NCI-H345 treated with DMSO at 0.1 percent for 48 hours (cell line): ENCODE measurements around the gene GAK.

Experiments
- DNase-seq: peaks from one replicate; lab custom pipeline; 2025; ENCODE audit not compliant: unreplicated experiment; lab: John Stamatoyannopoulos, UW

Gene GAK

DNA sequence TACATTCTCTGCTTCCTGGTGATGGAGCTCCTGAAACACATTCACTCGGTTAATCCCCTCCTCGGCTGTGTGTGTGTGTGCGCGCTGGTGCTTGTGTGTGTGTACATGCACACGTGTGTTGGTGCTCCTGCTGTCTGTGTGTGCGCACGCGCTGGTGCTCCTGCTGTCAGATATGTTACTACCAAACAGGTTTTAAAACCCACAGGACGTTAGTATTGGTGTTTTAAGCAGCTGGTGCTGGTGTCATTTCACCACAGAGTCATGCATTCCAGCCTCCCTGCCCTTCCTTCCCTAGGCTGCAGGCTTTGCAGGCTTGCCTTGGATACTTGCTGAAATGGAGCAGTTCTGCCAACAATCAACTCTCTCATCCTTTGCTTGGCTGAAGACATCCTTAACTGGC lies 58.1 kb downstream of the GAK start:
- DNase-seq = no peak

DNA sequence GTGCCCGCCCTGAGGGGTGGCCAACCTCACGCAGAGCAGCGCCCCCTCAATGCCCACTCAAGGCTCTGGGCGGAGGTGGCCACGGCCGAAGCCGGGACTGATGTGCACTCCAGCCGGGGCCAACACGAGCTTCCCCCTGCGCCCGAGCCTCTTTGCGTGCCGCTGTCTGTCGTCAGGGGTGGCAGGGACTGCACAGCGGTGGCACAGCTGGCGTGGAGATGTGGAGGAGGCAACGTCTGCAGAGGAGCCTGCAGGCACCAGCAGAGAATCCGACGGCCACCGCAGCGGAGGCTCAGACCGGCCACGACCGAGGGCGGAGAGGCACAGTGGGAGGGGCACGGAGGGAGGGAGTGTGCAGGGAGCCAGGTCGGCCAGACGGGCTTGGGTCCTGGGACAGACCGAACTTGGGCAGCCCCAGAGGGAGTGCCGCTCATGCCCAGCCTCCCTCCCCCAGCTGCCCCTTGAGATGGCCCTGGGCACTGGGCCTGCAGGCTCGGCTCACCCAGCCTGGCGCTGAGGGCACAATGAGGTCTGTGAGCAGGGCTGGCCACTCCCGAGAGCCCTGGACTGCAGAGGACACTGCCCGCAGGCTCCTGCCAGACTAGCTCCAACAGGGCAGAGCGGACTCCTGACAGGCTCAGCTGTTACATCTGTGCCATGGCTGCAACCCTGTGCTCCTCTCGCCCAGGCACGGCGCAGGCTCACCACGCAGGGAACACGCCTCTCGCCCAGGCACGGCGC lies 59.7 kb downstream of the GAK start:
- DNase-seq = no peak

- no peak for DNase-seq
These were observed 60.6 kb downstream of the GAK start for GRCh38 chr4:871484-871883.

DNA sequence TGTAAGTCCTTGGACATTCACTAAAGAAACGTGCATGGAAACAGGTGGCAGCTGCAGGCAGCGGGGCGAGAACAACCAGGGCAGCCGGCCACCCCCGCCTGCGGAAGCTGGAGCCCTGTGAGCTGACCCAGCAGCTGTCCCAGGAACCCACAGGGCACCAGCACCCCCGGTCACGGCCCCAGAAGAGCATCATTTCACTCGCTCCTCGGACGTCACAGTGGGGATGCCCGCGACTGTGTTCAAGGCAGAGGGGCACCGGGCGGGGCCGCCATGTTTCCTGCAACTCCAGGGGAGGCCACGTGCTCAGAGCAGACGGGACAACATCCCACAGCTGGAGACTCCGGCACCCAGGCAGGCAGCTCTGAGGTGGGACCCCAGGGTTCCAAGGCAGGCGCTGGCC lies 61.2 kb downstream of the GAK start:
- DNase-seq = no peak

GRCh38 chr4:869776-870175 lies 62.3 kb downstream of the GAK start:
- DNase-seq = no peak

DNA sequence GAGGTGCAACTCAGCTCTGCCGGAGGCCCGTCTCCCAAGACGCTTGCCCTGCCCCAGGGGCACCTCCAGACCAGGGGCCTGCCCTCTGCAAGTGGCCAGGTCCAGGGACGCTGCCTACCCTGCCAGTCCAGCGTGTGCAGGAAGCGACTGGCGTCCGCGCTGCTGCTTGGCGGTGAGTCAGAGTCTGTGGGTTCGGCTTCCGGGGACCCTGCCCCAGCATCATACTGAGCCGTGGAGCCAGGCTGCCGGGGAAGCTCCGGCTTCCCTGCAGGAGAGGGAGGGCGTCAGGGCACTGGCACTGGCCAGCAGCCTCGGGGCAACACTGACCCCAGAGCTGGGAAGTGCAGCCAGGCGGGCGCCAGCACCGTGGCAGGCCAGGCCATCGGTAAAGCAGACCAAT lies 63.7 kb downstream of the GAK start:
- DNase-seq = no peak

- no peak for DNase-seq
These were observed 64.4 kb downstream of the GAK start for GRCh38 chr4:867526-868250.

GRCh38 chr4:866761-867390 lies 65.2 kb downstream of the GAK start:
- DNase-seq = no peak

- DNase-seq = no peak
These were observed 65.9 kb downstream of the GAK start for GRCh38 chr4:866068-866760.

DNA sequence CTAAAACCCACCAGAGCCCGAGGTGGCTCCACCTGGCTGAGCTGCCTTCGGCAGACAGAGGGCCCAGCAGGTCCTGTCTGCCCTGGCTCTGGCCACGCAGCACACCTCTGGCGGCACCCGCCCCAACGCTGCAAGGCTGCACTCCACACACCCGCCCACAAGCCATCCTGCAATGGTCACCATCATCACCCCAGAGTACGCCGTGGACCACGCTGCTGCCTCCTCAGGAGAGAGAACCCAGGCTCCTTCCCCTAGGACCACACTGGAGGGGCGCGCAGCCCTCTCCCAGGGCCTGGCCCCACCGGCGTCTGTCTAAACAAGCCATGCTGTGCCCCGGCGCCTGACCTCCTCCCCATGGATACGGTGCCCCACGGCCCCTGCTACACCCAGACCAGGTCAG lies 66.5 kb downstream of the GAK start:
- DNase-seq = no peak

DNA sequence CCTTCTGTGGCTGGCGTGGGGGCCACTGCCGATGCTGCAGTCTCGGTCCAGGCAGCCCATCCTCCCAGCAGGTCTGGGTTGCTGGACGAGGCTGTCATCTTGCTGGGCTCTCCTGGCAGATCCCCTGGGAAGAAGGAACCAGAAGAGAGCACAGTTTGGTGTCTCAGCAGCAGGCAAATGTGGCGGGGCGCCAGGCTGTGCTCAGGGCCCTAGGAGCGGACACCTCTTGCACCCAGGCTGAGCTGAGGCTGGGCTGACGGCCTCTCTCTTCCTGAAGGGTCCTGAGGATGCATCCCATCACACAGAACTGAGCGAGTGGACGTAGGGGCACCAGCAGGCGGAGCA lies 67.0 kb downstream of the GAK start:
- no peak for DNase-seq

- DNase-seq = no peak
These were observed 67.5 kb downstream of the GAK start for GRCh38 chr4:864456-865120.

DNA sequence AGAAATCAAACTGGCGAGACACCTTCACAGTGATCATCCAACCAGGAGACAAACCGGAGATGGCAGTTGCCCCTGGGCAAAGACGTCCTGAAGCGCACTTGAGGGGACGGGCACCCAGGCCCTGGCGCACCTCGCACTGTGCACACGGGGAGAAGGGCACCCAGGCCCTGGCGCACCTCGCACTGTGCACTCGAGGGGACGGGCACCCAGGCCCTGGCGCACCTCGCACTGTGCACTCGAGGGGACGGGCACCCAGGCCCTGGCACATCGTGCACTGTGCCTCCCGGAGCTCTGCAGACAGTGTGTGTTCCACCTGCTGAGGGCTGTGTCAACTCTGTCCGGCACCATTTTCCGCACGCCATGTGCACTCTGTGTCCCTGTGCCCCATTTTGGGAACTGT lies 71.6 kb downstream of the GAK start:
- no peak for DNase-seq

DNA sequence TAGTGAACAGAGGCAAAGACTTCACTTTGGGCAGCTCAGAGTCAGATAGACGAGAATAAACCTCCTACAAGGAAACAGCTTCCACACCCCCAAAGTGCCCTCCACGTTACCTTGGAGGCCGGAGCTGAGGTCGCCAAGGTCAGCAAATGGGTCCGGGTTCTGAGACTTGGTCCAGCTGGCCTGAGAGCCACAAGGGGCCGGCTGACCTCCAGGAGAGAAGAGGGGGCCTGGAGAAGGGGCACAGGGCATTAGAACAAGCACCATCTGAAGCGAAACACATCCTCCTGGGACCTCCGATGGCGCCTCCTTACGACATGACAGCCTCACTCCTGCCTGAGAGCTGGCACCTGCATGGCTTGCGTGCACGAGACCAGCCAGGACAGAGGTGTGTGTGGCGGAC lies 72.6 kb downstream of the GAK start:
- no peak for DNase-seq

DNA sequence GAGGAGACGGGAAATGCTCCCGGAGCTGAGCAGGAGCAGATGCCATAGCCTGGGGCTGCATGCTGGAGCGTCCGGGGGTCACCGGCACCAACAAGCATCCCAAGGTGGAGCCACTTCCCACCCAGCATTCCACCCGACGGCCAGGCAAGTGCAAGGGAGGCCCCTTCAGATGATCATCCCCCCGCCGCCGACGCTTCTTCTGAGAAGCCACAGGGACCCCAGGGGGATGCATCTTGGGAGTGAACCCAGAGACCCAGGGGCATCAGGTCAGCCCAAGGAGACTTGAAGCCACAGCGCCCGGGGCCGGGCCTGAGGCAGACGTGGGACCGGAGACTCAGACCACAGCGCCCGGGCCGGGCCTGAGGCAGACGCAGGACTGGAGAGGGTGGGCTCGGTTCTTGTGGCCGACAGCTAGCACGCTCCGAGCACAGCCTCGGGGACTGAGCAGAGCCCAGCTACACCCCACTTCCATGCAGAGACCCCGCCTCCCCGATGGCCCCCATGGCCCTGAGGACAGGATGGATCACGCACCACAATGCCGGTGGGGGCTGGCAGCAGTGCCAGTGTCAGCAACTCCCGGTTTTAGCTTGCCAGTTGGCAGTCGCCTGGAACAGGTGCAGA lies 73.2 kb downstream of the GAK start:
- DNase-seq = no peak

DNA sequence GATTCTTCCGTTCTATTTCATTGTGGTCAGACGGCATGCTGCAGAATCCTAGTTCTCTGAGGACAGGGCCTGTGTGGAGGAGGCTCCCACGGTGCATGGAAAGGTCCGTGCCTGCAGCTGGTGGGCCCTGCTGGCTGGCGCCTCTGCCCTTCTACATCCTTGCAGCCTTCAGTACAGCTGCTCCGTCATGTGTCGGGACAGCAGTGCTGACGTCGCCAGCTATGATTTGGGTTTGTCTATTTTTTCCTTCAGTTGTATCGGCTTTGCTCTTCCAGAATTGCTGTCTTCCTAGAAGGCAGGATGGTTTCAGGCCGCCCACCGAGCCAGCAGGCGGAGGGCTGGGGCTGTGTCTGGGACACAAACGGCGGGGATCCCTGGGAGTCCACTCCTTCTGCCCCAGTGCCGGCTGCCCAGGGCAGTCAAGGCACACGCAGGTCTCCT lies 74.1 kb downstream of the GAK start:
- no peak for DNase-seq

DNA sequence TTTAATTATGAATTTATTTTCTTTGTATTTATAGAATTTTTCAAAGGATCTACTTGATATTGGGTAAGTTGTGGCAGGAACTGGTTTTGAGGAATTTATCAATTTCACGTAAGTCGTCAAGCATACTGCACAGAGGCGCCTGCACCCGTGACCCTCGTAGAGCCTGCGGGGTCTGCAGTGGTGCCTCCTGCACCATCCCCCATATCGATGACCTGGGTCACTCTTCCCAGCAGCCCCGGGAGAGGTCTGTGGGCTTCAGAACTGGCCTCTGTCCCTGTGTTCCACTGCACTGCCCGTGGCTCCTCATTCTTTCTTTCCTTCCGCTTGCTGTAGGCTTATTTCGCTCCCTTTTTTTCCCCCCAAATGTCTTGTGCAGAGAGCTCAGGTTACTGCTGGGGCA lies 74.7 kb downstream of the GAK start:
- no peak for DNase-seq

- DNase-seq = no peak
These were observed 75.8 kb downstream of the GAK start for GRCh38 chr4:856225-856901.

- DNase-seq = no peak
These were observed 76.3 kb downstream of the GAK start for GRCh38 chr4:855880-856224.

- no peak for DNase-seq
These were observed 77.8 kb downstream of the GAK start for GRCh38 chr4:854356-854755.
